ENCODE measurements around the gene FOXK2.

FOXK2 gene

GRCh38 chr17:82518826-82519810 lies at the start of gene FOXK2:
FOXK2 (plus strand) TSS chr17:82519732; CDS start chr17:82519889, 157 bp downstream.
- DNase-seq: peak; percentile 91 to 98

- DNase-seq: no peak
Observed at GRCh38 chr17:82470065-82470464, 49.5 kb upstream of the FOXK2 start.

- DNase-seq: no peak
Observed at GRCh38 chr17:82474223-82475010, 45.1 kb upstream of the FOXK2 start.

- no peak for DNase-seq
Observed at GRCh38 chr17:82475458-82475857, 44.1 kb upstream of the FOXK2 start.

GRCh38 chr17:82477934-82478333 lies 41.6 kb upstream of the FOXK2 start:
- DNase-seq: no peak

GRCh38 chr17:82479602-82480001 lies 39.9 kb upstream of the FOXK2 start:
- DNase-seq: no peak

GRCh38 chr17:82480318-82480717 lies 39.2 kb upstream of the FOXK2 start:
- no peak for DNase-seq

- no peak for DNase-seq
Observed at GRCh38 chr17:82483204-82483660, 36.3 kb upstream of the FOXK2 start.

GRCh38 chr17:82483836-82484235 lies 35.7 kb upstream of the FOXK2 start:
- DNase-seq: no peak

GRCh38 chr17:82486231-82487094 lies 33.1 kb upstream of the FOXK2 start:
- no peak for DNase-seq

GRCh38 chr17:82487910-82488309 lies 31.6 kb upstream of the FOXK2 start:
- no peak for DNase-seq

GRCh38 chr17:82489117-82489516 lies 30.4 kb upstream of the FOXK2 start:
- no peak for DNase-seq

GRCh38 chr17:82489851-82490511 lies 29.6 kb upstream of the FOXK2 start:
- no peak for DNase-seq

GRCh38 chr17:82490512-82491195 lies 28.9 kb upstream of the FOXK2 start:
- DNase-seq: no peak

- DNase-seq: no peak
Observed at GRCh38 chr17:82491196-82491530, 28.4 kb upstream of the FOXK2 start.

GRCh38 chr17:82491533-82491932 lies 28.0 kb upstream of the FOXK2 start:
- DNase-seq: no peak

- no peak for DNase-seq
Observed at GRCh38 chr17:82492643-82493225, 26.8 kb upstream of the FOXK2 start.

GRCh38 chr17:82493226-82493781 lies 26.2 kb upstream of the FOXK2 start:
- no peak for DNase-seq

- DNase-seq: peak; percentile 74 to 81
Observed at GRCh38 chr17:82494236-82495055, 25.1 kb upstream of the FOXK2 start.
